Liver (tissue), 9 donors: ENCODE results near the gene ZNF761. TPM values are rescaled to one million over a fixed set of nuclear protein-coding genes. Genes with fewer than 3 reads are reported as not detected.

ENCODE experiments used
- DNase-seq: peaks from one replicate; pipeline ENCODE4 v3.0.0-alpha.2; 2017; ENCODE audit warnings: low spot score
- H3K27ac ChIP-seq, 2 donors: one replicate each; pipeline ENCODE4 v1.7.0; 2013; ENCODE audit warnings: inconsistent platforms in 2 of 2, low read length in 2 of 2, control low read depth in 1 of 2, low read depth in 1 of 2, mild to moderate bottlenecking in 1 of 2
- H3K27me3 ChIP-seq, 4 donors: one replicate each; pipeline versions ENCODE4 v1.6.1 to v1.7.0; 2013; ENCODE audit warnings: low read length in 3 of 4, inconsistent platforms in 1 of 4, mild to moderate bottlenecking in 1 of 4, moderate library complexity in 1 of 4; ENCODE audit not compliant: control insufficient read depth in 4 of 4, insufficient read depth in 4 of 4
- H3K36me3 ChIP-seq, 4 donors: one replicate each; pipeline versions ENCODE4 v1.6.1 to v1.7.0; 2013; ENCODE audit warnings: low read length in 3 of 4, mild to moderate bottlenecking in 3 of 4, low read depth in 1 of 4, moderate library complexity in 1 of 4; ENCODE audit not compliant: control insufficient read depth in 4 of 4, insufficient read depth in 3 of 4
- H3K4me1 ChIP-seq, 4 donors: one replicate each; pipeline versions ENCODE4 v1.6.1 to v1.7.0; 2013; ENCODE audit warnings: low read length in 3 of 4, mild to moderate bottlenecking in 3 of 4, moderate library complexity in 1 of 4; ENCODE audit not compliant: control insufficient read depth in 4 of 4, insufficient read depth in 4 of 4
- H3K4me3 ChIP-seq, 3 donors: one replicate each; pipeline versions ENCODE4 v1.6.1 to v1.7.0; 2013; ENCODE audit warnings: low read length in 3 of 3, control low read depth in 1 of 3, low read depth in 1 of 3, mild to moderate bottlenecking in 1 of 3
- H3K9ac ChIP-seq, 2 donors: one replicate each; pipeline ENCODE4 v1.7.0; 2013; ENCODE audit warnings: low read length in 2 of 2, mild to moderate bottlenecking in 2 of 2, moderate library complexity in 2 of 2, control low read depth in 1 of 2, low read depth in 1 of 2
- H3K9me3 ChIP-seq, 4 donors: one replicate each; pipeline versions ENCODE4 v1.6.1 to v1.7.0; 2013; ENCODE audit warnings: low read length in 3 of 4; ENCODE audit not compliant: control insufficient read depth in 4 of 4
- CTCF ChIP-seq: fragments of 150-350 bp; IDR thresholded peaks from 2 replicates; pipeline ENCODE4 v1.5.1; 2017; ENCODE audit warnings: improper control_type of control experiment, low read depth, low read length; ENCODE audit not compliant: missing input control
- EGR1 ChIP-seq, 2 donors: IDR thresholded peaks; 2 replicates each; pipeline ENCODE4 v1.6.1; 2016 to 2018; ENCODE audit warnings: antibody characterized with exemption in 2 of 2, low read depth in 2 of 2
- FOXA1 ChIP-seq: IDR thresholded peaks from 2 replicates; pipeline ENCODE4 v1.6.1; 2016; ENCODE audit warnings: antibody characterized with exemption
- FOXA2 ChIP-seq: IDR thresholded peaks from 2 replicates; pipeline ENCODE4 v1.6.1; 2016; ENCODE audit warnings: antibody characterized with exemption
- GABPA ChIP-seq, 2 donors: IDR thresholded peaks in 1 of 2; conservative IDR thresholded peaks in 1 of 2; 2 replicates each; pipeline ENCODE4 v1.6.1; 2016; ENCODE audit warnings: antibody characterized with exemption in 2 of 2, mild to moderate bottlenecking in 1 of 2, moderate library complexity in 1 of 2
- HNF4A ChIP-seq, 2 donors: conservative IDR thresholded peaks; 2 replicates each; pipeline ENCODE4 v1.6.1; 2016; ENCODE audit warnings: antibody characterized with exemption in 2 of 2, mild to moderate bottlenecking in 2 of 2
- HNF4G ChIP-seq: IDR thresholded peaks from 2 replicates; pipeline ENCODE4 v1.6.1; 2016; ENCODE audit warnings: antibody characterized with exemption
- JUND ChIP-seq, 2 donors: IDR thresholded peaks; 2 replicates each; pipeline ENCODE4 v1.6.1; 2016; ENCODE audit warnings: antibody characterized with exemption in 2 of 2
- MAX ChIP-seq: IDR thresholded peaks from 2 replicates; pipeline ENCODE4 v1.6.1; 2016; ENCODE audit warnings: antibody characterized with exemption
- NR2F2 ChIP-seq: IDR thresholded peaks from 2 replicates; pipeline ENCODE4 v1.6.1; 2016; ENCODE audit warnings: antibody characterized with exemption
- RAD21 ChIP-seq, 2 donors: IDR thresholded peaks; 2 replicates each; pipeline ENCODE4 v1.6.1; 2016; ENCODE audit warnings: antibody characterized with exemption in 2 of 2, mild to moderate bottlenecking in 2 of 2
- RXRA ChIP-seq, 2 donors: IDR thresholded peaks; 2 replicates each; pipeline ENCODE4 v1.6.1; 2017 to 2018; ENCODE audit warnings: antibody characterized with exemption in 2 of 2, mild to moderate bottlenecking in 1 of 2
- SP1 ChIP-seq: IDR thresholded peaks from 2 replicates; pipeline ENCODE4 v1.6.1; 2018; ENCODE audit warnings: antibody characterized with exemption, mild to moderate bottlenecking
- TAF1 ChIP-seq: conservative IDR thresholded peaks from 2 replicates; pipeline ENCODE4 v1.6.1; 2016; ENCODE audit warnings: antibody characterized with exemption, mild to moderate bottlenecking
- YY1 ChIP-seq: IDR thresholded peaks from 2 replicates; pipeline ENCODE4 v1.6.1; 2016; ENCODE audit warnings: antibody characterized with exemption, mild to moderate bottlenecking
- whole genome bisulfite sequencing: extraction: QIAGEN DNeasy Blood & Tissue Kit; methylation state at CpG from one replicate; pipeline ENCODE4 v1.1.7; 2013; 5-methylcytosine and 5-hydroxymethylcytosine counted together
- polyA plus RNA-seq, 2 donors: library from polyadenylated mRNA; stranded (reverse) in 1 of 2; unstranded in 1 of 2; fragments of 200-250 nt in 1 of 2; fragments of >200 nt in 1 of 2; fragmentation: Nextera tagmentation in 1 of 2; extraction: Ambion mirVana in 1 of 2; gene quantifications; one replicate each; pipeline versions ENCODE4 v1.2.1 to v1.2.3, GENCODE V29; 2013 to 2015
- total RNA-seq, 2 donors: library from RNA; depleted of rRNA; stranded (reverse); fragments of >200 nt; gene quantifications; one replicate each; pipeline ENCODE4 v1.2.3, GENCODE V29; 2014
- TF ChIP-seq, protein P1 (sequence below): IDR thresholded peaks from 2 replicates; pipeline ENCODE4 v1.6.1; 2016; ENCODE audit warnings: antibody characterized with exemption
- TF ChIP-seq, protein P2 (sequence below): IDR thresholded peaks from 2 replicates; pipeline ENCODE4 v1.6.1; 2016; ENCODE audit warnings: antibody characterized with exemption, mild to moderate bottlenecking
- TF ChIP-seq, protein P3 (sequence below): IDR thresholded peaks from 2 replicates; pipeline ENCODE4 v1.6.1; 2016; ENCODE audit warnings: antibody characterized with exemption
- donor health status: healthy.
- donor health status: healthy.
- donor health status: healthy.
- donor health status: healthy.
- donor health status: healthy.

Gene ZNF761
- total RNA-seq, result 1 to 10 TPM; 6.2 to 6.3 TPM
- polyA plus RNA-seq, result 1 to 10 TPM; 2.7 to 4.0 TPM

GRCh38 chr19:53431399-53432087, at the start of gene ZNF761:
TSS of gene ZNF761 (plus strand) at chr19:53431984. CDS start at chr19:53447269, 15,285 bp downstream.
- WGBS, result 3% methylated on average over 46 of the region's 46 CpGs
- H3K4me3 ChIP-seq, result peak within 1 kb of the TSS; percentile 63 to 72 (median 65)
- H3K36me3 ChIP-seq, result peaks cover 0 to 15% (median 4%) of the 10 kb centered on the region in 4 donors
- TF ChIP-seq NR2F2 (no peak), CTCF (peak; percentile 46), SP1 (peak; percentile 68), MAX (peak; percentile 30), RXRA (IDR thresholded peaks at IDR 0.05) (no peak), RAD21 (IDR thresholded peaks at IDR 0.05) (peak in 1 of 2 donors; percentile 16), EGR1 (IDR thresholded peaks at IDR 0.05; ENCODE audit: low read depth in 2 of 2) (peak in 1 of 2 donors; percentile 55), JUND (IDR thresholded peaks at IDR 0.05) (no peak), YY1 (peak; percentile 44), GABPA (IDR thresholded peaks at IDR 0.05 in 1 of 2, conservative IDR thresholded peaks at IDR 0.05 in 1 of 2) (peak in 1 of 2 donors; percentile 35)
- H3K4me1 ChIP-seq, result peaks cover 0 to 5% (median 2%) of the 10 kb centered on the region in 4 donors
- no peaks in the 10 kb centered on the region for H3K27me3 ChIP-seq
- H3K9ac ChIP-seq, result peak within 1 kb of the TSS; percentile 41 to 81
- peaks cover 0 to 14% (median 3%) of the 10 kb centered on the region in 4 donors for H3K9me3 ChIP-seq
- H3K27ac ChIP-seq, result peak within 1 kb of the TSS; percentile 69 to 75
- peak; percentile 99 for DNase-seq

DNA sequence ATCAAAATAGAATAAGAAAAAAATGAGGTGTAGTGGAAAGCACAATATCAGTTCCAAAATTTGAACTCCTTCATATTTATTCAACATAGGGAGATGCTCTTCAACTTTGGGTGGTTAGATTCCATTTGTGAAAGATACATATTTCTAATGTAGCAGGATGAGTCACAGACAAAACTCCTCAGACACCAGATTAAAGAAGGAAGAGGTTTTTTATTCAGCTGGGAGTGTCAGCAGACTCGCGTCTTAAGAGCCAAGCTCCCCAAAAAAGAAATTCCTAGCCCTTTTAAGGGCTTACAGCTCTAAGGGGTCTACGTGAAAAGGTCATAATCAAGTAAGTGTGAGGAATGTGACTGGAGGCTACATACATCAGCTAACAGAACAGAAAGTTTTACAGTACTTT, 43.6 kb upstream of the ZNF761 start:
- TF ChIP-seq YY1 (no peak), FOXA1 (no peak), FOXA2 (no peak), HNF4G (no peak), CTCF (no peak), HNF4A (conservative IDR thresholded peaks at IDR 0.05) (no peak), SP1 (no peak), NR2F2 (no peak), EGR1 (IDR thresholded peaks at IDR 0.05; ENCODE audit: low read depth in 2 of 2) (no peak), TAF1 (no peak), MAX (no peak), JUND (IDR thresholded peaks at IDR 0.05) (no peak), GABPA (IDR thresholded peaks at IDR 0.05 in 1 of 2, conservative IDR thresholded peaks at IDR 0.05 in 1 of 2) (no peak), RAD21 (IDR thresholded peaks at IDR 0.05) (no peak), RXRA (IDR thresholded peaks at IDR 0.05) (no peak)
- TF ChIP-seq, protein P1, sequence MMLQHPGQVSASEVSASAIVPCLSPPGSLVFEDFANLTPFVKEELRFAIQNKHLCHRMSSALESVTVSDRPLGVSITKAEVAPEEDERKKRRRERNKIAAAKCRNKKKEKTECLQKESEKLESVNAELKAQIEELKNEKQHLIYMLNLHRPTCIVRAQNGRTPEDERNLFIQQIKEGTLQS, result no peak
- TF ChIP-seq, protein P2, sequence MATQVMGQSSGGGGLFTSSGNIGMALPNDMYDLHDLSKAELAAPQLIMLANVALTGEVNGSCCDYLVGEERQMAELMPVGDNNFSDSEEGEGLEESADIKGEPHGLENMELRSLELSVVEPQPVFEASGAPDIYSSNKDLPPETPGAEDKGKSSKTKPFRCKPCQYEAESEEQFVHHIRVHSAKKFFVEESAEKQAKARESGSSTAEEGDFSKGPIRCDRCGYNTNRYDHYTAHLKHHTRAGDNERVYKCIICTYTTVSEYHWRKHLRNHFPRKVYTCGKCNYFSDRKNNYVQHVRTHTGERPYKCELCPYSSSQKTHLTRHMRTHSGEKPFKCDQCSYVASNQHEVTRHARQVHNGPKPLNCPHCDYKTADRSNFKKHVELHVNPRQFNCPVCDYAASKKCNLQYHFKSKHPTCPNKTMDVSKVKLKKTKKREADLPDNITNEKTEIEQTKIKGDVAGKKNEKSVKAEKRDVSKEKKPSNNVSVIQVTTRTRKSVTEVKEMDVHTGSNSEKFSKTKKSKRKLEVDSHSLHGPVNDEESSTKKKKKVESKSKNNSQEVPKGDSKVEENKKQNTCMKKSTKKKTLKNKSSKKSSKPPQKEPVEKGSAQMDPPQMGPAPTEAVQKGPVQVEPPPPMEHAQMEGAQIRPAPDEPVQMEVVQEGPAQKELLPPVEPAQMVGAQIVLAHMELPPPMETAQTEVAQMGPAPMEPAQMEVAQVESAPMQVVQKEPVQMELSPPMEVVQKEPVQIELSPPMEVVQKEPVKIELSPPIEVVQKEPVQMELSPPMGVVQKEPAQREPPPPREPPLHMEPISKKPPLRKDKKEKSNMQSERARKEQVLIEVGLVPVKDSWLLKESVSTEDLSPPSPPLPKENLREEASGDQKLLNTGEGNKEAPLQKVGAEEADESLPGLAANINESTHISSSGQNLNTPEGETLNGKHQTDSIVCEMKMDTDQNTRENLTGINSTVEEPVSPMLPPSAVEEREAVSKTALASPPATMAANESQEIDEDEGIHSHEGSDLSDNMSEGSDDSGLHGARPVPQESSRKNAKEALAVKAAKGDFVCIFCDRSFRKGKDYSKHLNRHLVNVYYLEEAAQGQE, result no peak
- TF ChIP-seq, protein P3, sequence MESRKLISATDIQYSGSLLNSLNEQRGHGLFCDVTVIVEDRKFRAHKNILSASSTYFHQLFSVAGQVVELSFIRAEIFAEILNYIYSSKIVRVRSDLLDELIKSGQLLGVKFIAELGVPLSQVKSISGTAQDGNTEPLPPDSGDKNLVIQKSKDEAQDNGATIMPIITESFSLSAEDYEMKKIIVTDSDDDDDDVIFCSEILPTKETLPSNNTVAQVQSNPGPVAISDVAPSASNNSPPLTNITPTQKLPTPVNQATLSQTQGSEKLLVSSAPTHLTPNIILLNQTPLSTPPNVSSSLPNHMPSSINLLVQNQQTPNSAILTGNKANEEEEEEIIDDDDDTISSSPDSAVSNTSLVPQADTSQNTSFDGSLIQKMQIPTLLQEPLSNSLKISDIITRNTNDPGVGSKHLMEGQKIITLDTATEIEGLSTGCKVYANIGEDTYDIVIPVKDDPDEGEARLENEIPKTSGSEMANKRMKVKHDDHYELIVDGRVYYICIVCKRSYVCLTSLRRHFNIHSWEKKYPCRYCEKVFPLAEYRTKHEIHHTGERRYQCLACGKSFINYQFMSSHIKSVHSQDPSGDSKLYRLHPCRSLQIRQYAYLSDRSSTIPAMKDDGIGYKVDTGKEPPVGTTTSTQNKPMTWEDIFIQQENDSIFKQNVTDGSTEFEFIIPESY, result no peak
- H3K9me3 ChIP-seq, result peaks cover 24 to 62% (median 34%) of the 10 kb centered on the region in 4 donors
- no peak for DNase-seq
- H3K4me1 ChIP-seq, result no peaks in the 10 kb centered on the region
- 89% methylated on average over 3 of the region's 3 CpGs for WGBS
- no peak overlapping the region for H3K27ac ChIP-seq
- no peak overlapping the region for H3K9ac ChIP-seq
- H3K4me3 ChIP-seq, result no peak overlapping the region
- no peaks in the 10 kb centered on the region for H3K27me3 ChIP-seq
- peaks cover 0 to 2% (median 0%) of the 10 kb centered on the region in 4 donors for H3K36me3 ChIP-seq
